Stimulated activated CD4-positive, alpha-beta T cell treated with anti-CD3 and anti-CD28 coated beads, Interleukin-12 subunit alpha, Interleukin-12 subunit beta, amount 100 ng/mL, for 24 hours (primary cell): ENCODE results near the gene LDHAL6B.
A peak's percentile ranks its signal among the peaks of the same experiment; 100 is the strongest.

ENCODE experiments used
- DNase-seq, 2 experiments: peaks; one replicate each; pipeline ENCODE4 v3.0.0-alpha.2; 2020; ENCODE audit warnings: low read depth in 2 of 2

Gene LDHAL6B

DNA sequence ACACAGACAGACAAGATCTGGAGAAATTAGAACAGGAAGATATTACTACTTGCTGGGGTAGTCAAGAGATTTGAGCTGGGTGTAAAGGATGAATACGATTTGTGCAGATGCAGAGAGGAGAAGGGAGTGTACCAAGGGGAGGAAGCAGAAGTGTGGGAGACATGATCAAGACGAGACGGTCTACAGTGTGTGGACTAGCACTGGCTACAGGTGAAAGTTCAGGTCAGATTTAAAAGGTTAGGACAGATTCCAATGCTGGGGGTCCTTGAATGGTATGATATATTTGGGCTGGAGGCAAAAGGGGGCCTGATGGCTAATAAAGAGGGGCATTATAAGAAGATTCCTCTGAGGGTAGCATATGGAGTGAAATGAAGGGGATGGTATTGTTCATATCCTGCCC, 12.1 kb downstream of the LDHAL6B start:
- no peak for DNase-seq

DNA sequence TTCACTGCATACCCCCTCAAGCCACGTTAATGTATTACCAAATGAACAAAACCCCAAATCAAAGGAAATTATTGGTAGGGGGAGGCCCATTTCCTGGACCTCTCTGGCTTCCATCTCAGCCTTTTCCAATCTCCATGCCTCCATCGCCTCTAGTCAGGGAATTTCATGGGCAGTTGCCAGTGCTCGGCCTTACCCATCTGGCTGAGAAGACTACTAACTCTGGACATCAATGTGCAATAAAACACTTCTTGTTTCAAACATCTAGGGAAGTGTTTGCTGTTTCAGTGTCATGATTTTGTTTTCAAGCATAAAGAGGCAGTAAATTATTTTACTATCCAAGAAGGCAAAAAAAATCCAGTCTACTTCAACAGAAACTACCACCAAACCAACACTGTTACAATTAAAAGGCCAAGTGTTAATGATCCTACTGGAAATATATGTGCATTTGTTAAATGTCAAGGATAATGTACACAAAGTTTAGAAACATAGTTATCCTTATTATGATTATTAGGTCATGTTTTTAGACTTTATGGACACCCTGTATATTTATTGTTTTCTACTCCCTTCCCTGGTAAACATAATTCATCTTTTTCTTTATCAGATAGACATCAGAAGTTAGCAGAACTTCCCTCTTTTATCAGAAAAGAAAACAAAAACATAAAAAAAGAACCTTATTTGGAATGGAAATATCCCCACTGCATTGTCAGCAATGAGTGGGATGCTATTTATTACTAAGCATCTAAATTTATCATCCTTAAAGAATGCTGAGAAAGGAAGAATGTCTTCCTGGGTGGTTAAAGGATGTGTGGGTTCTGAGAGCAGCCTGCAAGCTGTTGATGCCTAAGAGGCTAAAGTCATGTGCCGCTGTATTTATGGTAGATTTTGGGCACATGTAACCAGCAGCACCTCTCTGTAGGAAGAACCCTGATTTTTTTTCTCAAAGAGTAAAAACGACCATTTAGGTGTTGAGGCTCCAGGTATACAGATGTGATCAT, 15.2 kb downstream of the LDHAL6B start:
- no peak for DNase-seq

DNA sequence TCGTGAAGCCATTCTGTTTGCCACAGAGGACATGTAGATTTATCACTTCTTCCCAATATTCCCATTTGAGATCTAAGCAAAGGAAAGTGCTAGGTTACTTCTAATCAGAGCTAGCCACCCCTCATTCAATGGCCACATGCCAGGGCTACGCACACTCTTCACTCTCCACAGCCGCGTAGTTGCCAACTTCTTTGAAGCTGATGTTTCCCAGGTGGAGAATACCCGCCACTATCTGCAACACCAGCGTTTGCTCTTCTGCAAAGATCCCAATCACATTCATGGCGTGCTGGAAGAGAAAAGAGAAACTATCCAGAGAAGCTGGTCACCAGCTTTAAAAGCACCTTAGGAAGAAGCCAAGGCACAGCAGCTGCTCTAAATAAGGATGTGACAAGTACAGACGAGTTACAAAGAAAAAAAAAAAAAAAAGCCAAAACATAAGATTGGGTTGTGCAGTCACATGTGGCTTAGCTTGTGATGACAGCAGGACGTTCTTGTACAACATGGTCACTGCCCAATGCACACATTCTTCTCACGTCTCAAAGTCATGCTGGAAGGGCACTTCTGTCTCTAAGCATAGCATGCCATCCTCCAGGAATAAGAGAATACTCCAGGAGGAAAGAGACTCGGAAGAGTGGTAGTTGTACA, 16.4 kb downstream of the LDHAL6B start:
- DNase-seq, result no peak

DNA sequence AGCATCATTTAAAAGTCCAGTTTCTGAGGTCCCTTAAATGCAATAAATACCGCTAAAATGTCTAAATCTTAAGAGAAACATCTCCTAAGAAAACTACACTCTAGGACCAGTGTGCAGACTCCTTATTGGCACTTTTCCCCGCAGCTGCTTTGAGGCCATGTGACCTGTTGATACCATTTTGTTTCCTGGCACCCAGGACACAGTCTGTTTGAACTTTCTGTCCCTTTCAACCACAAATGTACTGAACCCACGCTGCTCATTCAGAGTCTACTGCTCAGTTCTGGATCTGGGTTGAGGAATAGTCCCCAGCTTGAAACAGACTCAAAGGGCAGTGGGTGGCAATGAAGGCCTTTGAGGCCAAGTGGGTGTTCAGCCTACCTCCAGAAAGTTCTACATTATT, 17.1 kb downstream of the LDHAL6B start:
- no peak for DNase-seq

DNA sequence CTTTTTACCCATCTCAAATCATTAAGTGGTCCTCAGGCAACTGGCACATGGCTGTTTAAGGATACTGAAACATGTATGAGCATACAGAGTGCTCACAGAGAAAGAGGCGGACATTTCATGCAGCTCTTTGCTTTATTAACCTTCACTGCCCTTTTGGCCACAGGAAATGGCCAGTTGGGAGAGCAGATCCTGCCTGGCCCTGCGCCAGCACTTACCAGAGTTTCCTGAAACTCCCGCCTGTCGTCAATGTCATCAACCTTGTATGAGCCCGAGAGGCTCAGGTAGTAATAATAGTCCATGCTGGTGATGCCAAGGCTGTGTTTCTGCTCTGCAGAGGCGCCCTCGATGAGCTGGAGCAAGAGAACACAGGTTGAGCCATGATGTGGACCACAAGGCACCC, 17.8 kb downstream of the LDHAL6B start:
- no peak for DNase-seq

DNA sequence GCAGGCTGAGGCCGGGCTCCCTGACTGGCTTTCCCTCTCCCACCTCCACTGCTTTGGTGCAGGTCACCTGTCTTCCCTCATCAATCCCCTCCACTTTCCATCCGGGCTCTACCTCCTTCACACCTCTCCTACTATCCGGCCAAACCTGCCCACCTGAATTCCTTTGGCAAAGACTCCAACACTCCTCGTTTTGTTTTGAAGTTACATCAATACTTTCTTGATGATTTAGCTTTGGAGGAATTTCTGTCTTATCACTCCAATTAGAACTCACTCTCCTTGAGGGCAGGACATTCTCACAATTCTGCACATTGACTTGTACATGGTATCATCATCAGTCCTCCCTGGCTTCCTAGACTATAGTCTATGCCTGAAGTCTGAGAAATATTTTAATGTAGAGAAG, 20.4 kb downstream of the LDHAL6B start:
- no peak for DNase-seq

DNA sequence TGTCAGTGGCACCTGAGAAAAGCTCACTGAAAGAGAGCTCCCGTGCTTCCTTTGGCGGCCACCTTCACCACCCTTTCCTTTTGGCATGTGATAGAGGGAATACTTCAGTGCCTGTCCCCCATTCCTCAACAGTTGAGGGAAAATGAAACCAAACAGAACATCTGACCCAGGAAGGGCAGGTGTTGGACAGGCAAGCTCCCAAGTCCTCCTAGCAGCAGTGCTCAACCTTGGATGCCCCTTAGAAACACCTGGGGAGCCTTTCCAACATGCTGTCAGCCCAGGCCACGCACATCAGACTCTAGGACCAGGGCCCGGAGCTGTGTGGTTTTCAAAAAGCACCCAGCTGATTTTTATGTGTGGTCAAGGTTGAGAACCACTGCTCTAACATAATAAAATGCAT, 22.4 kb downstream of the LDHAL6B start:
- DNase-seq, result no peak

DNA sequence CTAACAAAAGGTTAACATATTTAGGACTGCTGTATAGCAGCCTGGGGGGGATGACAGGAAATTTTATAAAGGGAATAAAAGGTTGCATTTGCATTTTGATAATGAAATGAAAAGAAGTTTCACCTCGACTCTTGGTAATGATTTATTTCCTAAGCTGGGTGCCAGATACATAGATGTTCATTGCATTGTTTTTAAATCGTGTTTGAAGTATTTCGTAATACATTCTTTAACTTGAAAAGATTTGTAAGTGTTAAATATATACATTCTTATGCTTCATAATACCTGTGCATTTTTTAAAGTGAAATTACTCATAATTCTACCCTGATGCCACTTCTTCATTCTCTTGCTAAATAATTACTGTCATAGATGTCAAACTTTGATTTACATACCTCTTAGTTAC, 22.8 kb downstream of the LDHAL6B start:
- DNase-seq, result no peak

DNA sequence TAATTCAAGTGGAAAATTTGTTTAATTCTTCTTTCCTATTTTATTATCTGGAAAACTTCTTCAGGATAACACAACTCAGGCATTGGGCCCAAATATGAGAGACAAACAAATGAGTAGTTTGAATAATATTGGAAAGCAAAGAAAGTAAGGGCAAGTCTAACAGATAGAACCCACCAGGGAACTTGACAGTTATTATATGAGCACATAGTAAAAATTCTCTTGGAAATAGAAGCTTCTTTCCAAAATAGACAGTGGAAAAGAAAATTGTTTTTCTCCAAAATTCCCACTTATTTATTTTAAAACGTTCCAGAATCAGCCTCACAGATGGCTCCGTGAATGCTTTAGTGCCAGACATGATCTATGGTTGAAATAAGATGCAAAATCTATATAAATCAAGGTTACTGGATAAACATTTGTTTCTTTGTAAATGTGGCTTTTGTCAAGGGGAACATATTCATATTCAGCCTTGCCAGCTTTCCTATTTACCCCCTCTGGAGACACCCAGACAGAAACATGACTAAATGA, 23.9 kb downstream of the LDHAL6B start:
- DNase-seq, result no peak

DNA sequence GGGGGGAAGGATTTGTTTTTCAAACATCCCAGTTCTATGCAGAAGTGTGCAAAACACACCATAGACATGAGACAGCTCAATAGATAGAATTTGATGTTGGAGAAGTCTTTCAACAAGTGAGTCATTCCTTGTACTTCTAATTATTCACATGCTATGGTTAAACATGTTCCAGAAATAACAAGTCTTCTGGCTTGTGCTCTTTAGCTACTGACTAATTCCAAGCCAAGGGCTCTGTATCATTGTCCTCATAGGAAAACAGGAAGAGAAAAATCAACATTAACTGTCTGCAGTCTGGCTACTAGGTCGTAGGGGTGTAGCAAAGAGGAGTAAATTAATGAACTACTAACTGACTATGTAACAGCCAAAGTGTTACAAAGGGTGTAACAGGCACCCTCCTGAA, 25.8 kb downstream of the LDHAL6B start:
- DNase-seq, result no peak

DNA sequence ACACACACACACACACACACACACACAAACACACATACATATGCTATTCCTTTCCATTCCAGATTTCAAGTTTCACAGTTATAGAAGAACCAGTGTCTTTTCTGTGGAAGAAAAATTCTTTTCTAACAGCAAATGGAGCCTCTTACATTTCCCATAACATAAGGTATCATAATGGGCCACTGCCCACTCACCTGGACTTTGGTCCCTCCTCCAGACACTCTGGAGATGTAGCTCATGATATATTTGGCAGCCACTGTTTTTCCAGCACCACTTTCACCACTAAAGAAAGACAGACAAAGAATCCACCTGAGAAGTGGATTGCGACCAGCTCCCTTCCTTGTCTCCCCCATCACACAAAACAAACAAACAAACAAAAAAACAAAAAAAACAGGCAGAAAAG, 29.8 kb downstream of the LDHAL6B start:
- no peak for DNase-seq

DNA sequence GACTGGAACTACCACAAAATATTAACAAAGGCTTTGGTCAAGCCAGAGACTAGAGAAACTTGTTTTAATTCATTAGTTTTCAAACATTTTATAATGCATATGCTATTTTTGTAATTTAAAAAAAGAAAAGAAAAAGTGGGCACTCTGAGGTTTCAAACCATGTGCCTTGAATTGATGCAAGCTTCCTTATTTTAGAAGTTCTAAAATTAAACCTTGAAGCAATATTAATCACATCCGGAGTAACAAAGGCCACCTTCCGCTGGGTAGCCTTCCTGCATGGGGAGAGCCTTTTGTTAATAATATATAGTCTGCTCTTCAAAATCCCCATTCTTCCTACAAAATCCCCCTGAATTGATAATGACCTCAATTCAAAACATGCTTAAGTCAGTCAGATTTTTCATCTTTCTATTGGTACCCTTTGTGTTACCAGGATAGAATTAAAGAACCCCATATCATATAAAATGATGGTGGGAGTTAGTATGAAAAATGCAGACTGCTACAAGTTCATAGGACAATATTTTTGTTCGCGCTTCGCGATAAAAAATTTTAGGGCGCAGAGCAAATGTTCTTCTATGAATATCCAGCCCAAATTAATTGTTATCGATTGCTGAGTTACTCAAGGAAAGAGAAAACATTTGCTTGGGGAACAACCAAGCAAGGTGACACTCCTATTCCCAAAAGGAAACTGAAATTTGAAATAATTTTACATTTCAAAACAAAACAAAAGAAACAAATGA, 30.6 kb downstream of the LDHAL6B start:
- no peak for DNase-seq

DNA sequence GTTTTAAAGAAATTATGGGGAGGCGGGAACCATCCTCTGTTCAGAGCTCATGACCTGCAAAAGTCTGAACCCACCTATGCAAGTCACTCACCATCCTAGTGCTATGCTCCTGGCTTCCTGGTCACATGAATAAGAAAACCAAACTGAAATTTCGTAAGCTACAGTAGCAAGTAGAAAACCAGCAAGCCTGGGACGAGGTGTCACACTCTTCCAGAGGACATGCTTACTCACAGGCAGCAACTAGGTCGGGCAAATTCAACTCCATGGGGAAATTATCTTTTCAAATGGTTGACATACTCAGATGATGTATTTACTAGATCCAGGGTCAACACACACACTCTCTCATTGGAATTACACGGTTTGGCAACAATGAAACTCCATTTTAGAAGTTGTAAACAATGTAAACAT, 31.3 kb downstream of the LDHAL6B start:
- no peak for DNase-seq

DNA sequence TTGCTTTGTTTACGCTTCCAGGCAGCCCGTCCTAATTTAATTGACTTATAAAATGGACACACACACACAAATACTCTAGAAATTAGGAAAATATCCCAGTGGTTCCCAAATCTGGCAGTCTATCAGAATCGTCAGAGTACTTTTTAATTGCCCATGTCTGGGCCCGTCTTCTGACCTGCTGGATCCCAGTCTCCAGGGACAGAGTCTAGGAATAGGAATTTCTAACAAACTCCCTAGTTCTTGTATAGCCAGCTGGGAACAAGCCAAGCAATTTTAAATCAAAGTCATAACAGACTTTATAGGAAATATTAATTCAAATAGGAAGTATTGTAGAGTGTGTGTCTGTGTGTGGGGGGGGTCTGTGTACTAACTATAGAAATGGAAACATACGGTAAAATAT, 33.4 kb downstream of the LDHAL6B start:
- DNase-seq, result no peak

DNA sequence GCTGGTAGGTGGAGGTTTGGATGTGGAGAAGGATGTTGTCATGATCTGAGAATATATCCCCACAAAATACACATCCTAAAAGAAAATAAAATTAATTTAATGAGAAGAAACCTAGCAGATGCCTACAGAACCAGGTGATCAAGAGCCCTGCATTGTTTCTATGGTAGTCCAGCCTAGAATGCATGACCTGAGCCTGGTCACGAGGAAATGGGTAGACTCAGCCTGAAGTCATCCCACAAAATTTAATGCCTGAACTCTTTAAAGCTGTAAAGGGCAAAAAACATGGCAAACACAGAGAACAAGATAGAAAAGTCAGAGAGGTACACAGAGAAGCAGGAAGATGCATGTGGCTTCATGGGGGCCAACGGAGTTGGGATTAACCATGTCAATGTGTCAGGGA, 36.0 kb downstream of the LDHAL6B start:
- no peak for DNase-seq

DNA sequence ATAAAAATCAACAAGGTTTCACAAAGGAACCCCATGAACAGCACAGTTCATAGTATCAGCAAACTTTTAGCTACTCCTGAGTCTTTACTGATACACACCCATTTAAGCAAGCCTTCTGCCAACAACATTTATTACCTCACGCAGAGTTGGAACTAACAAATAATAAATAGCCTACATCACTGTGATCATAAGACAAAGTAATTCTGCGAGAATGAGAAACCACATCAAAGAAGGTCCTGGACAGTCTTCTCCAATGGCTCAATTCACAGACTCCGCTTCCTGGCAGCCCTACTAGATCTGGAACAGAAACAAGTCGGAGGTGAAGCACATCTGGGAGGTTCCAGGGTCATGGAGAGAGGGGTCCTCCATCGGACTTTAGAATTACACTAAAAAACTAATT, 37.0 kb downstream of the LDHAL6B start:
- no peak for DNase-seq

DNA sequence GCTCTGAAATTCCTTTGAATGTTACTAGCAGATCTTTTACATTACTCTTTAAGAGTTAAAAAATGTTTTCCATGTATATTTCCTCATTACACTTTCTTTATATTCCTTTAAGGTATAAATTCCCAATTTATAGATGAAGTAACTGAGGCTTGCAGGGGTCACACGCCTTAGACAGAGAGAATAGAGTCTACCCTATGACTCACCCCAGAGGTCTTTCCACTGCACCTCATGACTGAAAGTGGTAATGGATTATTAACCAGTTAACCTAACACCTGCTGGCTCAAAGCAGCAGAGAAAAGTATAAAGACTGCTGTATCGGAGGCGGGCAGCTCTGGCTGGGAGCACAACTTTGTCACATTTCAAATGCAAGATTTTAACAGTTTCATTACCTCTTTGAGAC, 37.7 kb downstream of the LDHAL6B start:
- no peak for DNase-seq

DNA sequence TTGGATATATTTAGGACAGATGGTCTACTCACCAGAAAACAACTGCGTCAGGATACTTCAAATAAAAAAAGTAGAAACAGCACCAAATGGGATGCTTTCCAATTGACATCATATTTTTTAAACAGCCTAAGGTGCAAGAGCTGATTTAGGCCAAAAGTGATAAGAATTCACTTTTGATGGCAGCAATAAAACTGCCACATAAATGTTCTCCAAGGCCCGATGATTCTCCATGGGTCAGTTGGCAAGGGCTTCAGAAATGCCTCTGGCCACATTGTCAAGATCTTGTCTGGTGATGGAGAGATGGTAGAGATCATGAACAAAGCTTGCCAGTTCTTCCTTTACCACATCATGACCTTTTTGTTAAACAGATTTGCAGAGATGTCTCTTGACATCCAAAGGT, 38.9 kb downstream of the LDHAL6B start:
- no peak for DNase-seq

DNA sequence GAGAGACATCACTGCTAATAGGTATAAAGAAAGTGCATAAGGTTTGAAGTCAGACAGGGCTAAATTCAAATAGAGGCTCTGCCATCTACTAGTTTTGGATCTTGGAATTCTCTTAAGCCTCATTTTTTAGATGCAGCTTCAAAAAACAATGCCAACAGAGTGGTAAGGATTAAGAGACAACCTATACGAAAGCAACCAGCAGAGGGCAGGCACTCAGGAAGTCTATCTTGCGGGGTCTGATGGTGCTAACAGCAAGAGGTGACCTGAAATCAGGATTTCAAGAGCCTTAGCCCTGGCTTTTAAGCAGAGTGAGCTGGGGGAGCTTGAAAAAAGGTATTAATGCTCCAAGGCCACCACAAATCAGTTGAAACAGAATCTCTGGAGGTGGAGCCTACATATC, 40.7 kb downstream of the LDHAL6B start:
- DNase-seq, result peak; percentile 5 to 40

DNA sequence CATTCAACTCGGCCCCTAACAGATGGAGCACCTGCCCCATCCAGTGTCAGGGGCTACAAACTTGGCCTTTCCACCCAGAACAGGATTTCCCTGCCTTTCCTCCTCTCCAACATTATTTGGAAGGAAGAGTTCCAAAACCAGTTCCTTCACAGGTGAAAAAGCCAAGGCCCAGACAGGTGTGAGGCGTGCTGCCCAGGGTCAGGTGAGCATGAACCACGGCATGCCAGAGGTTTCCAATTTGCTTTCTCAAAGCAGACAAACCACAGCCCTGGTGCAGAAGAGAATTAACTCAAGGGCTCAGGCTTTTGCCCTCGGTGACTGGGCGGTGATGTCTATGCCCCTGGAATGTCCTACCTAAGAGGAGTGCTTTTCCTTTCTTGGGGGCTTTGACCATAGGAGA, 43.2 kb downstream of the LDHAL6B start:
- DNase-seq, result no peak

DNA sequence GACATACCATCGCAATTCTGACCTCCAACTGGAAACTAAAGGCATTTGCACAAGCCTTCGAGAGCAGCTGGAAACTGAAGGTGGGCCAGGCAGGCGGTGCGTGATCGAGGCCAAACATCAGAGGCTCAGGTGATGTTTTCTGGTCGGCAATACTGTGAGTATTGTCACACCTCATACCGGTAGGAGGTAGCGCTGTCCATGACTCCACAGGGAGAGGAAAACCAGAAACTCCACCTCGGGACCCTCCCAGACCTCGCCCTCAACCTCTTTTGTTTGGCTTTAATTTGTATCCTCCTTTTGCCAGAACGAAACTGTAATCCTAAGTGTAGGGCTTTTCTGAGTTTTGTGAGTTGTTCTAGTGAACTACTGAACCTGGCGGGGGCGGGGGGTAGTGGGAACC, 43.6 kb downstream of the LDHAL6B start:
- DNase-seq, result no peak
